Measurements from ENCODE around the gene NKAIN2. TPM values are rescaled to one million over a fixed set of nuclear protein-coding genes. Genes with fewer than 3 reads are reported as not detected.

Gene NKAIN2
- total and polyA plus RNA-seq, 2 donors (not counting 3 experiments of a cell fraction or from before 2014, with no cell fraction given) = 0.03 TPM; not detected in 1

GRCh38 chr6:124743420-124743819 lies 939.8 kb downstream of the NKAIN2 start:
- H3K4me3 ChIP-seq (replicated peaks in 1 of 3; ENCODE audit: insufficient read depth in 1 of 3, low read depth in 1 of 3, low read length in 3 of 3) = no peak overlapping the region
- ChIA-PET POLR2A (no interaction called here), CTCF (no interaction called here)
- no peaks in the 10 kb centered on the region for H4K20me1 ChIP-seq (replicated peaks; ENCODE audit: control insufficient read depth, extremely low read depth, insufficient read depth, low read length)
- H3K36me3 ChIP-seq (ENCODE audit: control insufficient read depth in 2 of 2, extremely low read depth in 1 of 2, insufficient read depth in 2 of 2, low read length in 2 of 2) = no peaks in the 10 kb centered on the region
- intact Hi-C loops (cut with micrococcal nuclease) = no loop called here
- no peaks in the 10 kb centered on the region for H3K9me3 ChIP-seq (replicated peaks; ENCODE audit: control insufficient read depth, insufficient read depth, low read length)
- H3K4me1 ChIP-seq (ENCODE audit: control insufficient read depth, extremely low read depth, insufficient read depth, low read length) = no peaks in the 10 kb centered on the region
- no peak overlapping the region for H3K27ac ChIP-seq (ENCODE audit: insufficient read depth, low read depth, low read length)
- H3K79me2 ChIP-seq (ENCODE audit: control insufficient read depth, insufficient read depth, low read length) = no peaks in the 10 kb centered on the region
- no peak overlapping the region for H3K9ac ChIP-seq (replicated peaks; ENCODE audit: extremely low read depth, insufficient read depth, low read length)
- no peaks in the 10 kb centered on the region for H3K9me1 ChIP-seq (replicated peaks; ENCODE audit: control insufficient read depth, extremely low read depth, insufficient read depth, low read length)
- H3K4me2 ChIP-seq (ENCODE audit: insufficient read depth, low read length) = no peak overlapping the region
- no peak overlapping the region for H2AFZ ChIP-seq (ENCODE audit: low read depth, low read length)
- dilution Hi-C loops (cut with MboI; ENCODE audit: extremely low pct_ligation_motif_present, low sequenced_read_pairs) = no loop called here
- TF ChIP-seq MAX (IDR thresholded peaks at IDR 0.05; ENCODE audit: insufficient read depth, insufficient read length) (no peak), EZH2 (IDR thresholded peaks at IDR 0.05; ENCODE audit: borderline replicate concordance, low read depth, low read length, severe bottlenecking) (no peak), MYC (IDR thresholded peaks at IDR 0.05; ENCODE audit: low read depth, low read length) (no peak), POLR2AphosphoS5 (IDR thresholded peaks at IDR 0.05; ENCODE audit: insufficient read depth, low read depth, low read length) (no peak), CTCF (IDR thresholded peaks at IDR 0.05; ENCODE audit: extremely low read depth in 1 of 2, insufficient read depth in 1 of 2, low read depth in 1 of 2, low read length in 2 of 2) (no peak), FOS (IDR thresholded peaks at IDR 0.05; ENCODE audit: borderline replicate concordance, insufficient read depth, low read length) (no peak), GATA2 (IDR thresholded peaks at IDR 0.05; ENCODE audit: insufficient read depth, insufficient read length, low read depth, low read length) (no peak), JUN (IDR thresholded peaks at IDR 0.05; ENCODE audit: borderline replicate concordance, insufficient read depth, insufficient read length, low read depth) (no peak), POLR2A (IDR thresholded peaks at IDR 0.05; ENCODE audit: low read depth, low read length) (no peak)
- no peak for FAIRE-seq
- no TSS peak for BruUV-seq (replicated peaks)
- no peak for DNase-seq (ENCODE audit: low read depth, low spot score)
- no peaks in the 10 kb centered on the region for H3K27me3 ChIP-seq (ENCODE audit: control insufficient read depth in 2 of 2, insufficient read depth in 2 of 2, low read length in 2 of 2)
